ENCODE data around the gene RPP14.

Gene RPP14

GRCh38 chr3:58340594-58341244 is 34.7 kb downstream of the RPP14 start:
- no peak for DNase-seq (ENCODE audit: low read depth)
- H3K4me3 ChIP-seq (replicated peaks; ENCODE audit: low read depth, low read length), result no peak overlapping the region
- no peak for TF ChIP-seq CTCF (IDR thresholded peaks at IDR 0.05; ENCODE audit: low read length, missing control alignments)

DNA sequence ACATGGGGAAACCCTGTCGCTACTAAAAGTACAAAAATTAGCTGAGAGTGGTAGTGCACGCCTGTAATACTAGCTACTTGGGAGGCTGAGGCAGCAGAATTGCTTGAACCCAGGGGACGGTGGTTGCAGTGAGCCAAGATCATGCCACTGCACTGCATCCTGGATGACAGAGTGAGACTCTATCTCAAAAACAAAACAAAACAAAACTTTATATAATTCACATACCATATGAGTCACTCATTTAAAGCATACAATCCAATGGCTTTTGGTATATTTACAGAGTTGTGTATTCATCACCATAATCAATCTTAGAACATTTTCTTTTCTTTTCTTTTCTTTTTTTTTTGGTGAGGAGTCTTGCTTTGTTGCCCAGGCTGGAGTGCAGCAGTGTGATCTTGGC is 35.3 kb downstream of the RPP14 start:
- no peak overlapping the region for H3K4me3 ChIP-seq (replicated peaks; ENCODE audit: low read depth, low read length)
- no peak for TF ChIP-seq CTCF (IDR thresholded peaks at IDR 0.05; ENCODE audit: low read length, missing control alignments)
- no peak for DNase-seq (ENCODE audit: low read depth)

DNA sequence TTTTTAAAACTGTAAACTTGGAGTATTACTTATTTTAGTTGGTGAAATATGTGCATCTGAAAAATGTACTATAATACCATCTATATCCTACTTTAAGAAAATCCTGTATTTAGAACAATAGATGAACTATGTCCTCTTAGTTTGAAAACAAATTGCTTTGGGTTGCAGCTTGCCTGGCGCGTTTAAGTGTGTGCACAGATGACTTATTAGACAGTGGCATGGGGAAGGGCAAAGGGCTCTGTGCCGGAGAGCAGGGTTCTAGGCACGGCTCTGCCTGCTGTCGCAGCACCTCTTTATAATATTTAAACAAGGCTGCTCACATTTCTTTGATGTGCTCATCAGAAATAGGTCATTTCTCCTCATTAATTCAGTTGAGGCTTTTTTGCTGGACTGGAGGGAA is 36.6 kb downstream of the RPP14 start:
- no peak for TF ChIP-seq CTCF (IDR thresholded peaks at IDR 0.05; ENCODE audit: low read length, missing control alignments)
- DNase-seq (ENCODE audit: low read depth), result no peak
- H3K4me3 ChIP-seq (replicated peaks; ENCODE audit: low read depth, low read length), result no peak overlapping the region

DNA sequence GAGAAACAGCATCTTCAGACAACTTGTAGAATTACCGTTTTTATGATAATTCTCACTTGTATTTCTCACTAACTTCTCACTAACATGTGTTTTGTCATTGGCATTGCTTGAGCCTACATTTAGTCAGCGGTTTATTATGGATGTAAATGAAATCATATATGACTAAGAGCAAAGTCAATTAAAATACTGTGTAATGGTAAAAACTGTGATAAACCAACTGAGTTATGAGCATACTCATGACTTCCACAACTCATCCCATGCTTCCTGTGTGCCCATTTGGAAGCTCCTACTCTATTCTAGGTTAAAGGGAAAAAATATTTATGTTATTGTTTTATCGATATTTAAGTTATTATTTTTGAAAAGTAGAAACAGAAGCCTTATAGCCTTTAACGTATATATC is 39.4 kb downstream of the RPP14 start:
- no peak overlapping the region for H3K4me3 ChIP-seq (replicated peaks; ENCODE audit: low read depth, low read length)
- no peak for DNase-seq (ENCODE audit: low read depth)
- no peak for TF ChIP-seq CTCF (IDR thresholded peaks at IDR 0.05; ENCODE audit: low read length, missing control alignments)

DNA sequence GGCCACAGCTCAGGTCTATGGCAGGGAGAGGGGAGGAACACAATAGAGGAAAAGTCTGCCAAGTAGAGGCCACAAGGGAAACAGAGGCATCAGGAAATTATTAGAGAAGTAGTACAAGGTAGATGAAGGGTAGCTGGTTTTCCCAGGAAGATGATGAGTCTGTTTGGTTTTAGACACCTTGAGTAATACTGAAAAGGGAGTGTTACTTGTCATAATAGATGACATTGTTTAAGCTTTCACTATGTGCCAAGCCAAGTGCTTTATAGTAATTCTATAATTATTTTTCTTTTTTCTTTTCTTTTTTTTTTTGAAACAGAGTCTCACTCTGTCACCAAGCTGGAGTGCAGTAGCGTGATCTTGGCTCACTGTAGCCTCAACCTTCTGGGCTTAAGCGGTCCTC is 40.3 kb downstream of the RPP14 start:
- no peak for DNase-seq (ENCODE audit: low read depth)
- no peak overlapping the region for H3K4me3 ChIP-seq (replicated peaks; ENCODE audit: low read depth, low read length)
- TF ChIP-seq CTCF (IDR thresholded peaks at IDR 0.05; ENCODE audit: low read length, missing control alignments), result no peak

GRCh38 chr3:58347984-58348383 is 41.9 kb downstream of the RPP14 start:
- no peak for TF ChIP-seq CTCF (IDR thresholded peaks at IDR 0.05; ENCODE audit: low read length, missing control alignments)
- no peak for DNase-seq (ENCODE audit: low read depth)
- no peak overlapping the region for H3K4me3 ChIP-seq (replicated peaks; ENCODE audit: low read depth, low read length)
